GM18951 (cell line): ENCODE data around the gene ARHGAP26.
"Not testable (repeated sequence)": the region's sequence is repeated elsewhere in the genome, so short reads cannot be mapped to it uniquely, and the experiment has no call there.

Experiments
- POLR2A ChIP-seq: IDR thresholded peaks from 4 replicates; pipeline ENCODE4 v1.6.1; 2011; ENCODE audit warnings: mild to moderate bottlenecking; ENCODE audit not compliant: insufficient read length, insufficient read depth; ENCODE audit errors: extremely low read depth
- in situ Hi-C: fragments of 300-500 bp; cut with MboI; formaldehyde crosslinking; loops from one replicate; pipeline ENCODE4 v1.12.0; 2022; ENCODE audit warnings: low sequenced_read_pairs, mixed read lengths, inconsistent platforms; ENCODE audit not compliant: unreplicated experiment

Gene ARHGAP26

GRCh38 chr5:142915813-142916424 lies 145.7 kb downstream of the ARHGAP26 start:
- in situ Hi-C loops, result loop anchor here (10.0 to 25.0 kb wide), 3 partner anchors 919 to 1271 kb away; no protein-coding TSS in a partner anchor
- no peak for TF ChIP-seq POLR2A

- in situ Hi-C loops, result loop anchor here (10.0 to 25.0 kb wide), 3 partner anchors 916 to 1268 kb away; no protein-coding TSS in a partner anchor
- no peak for TF ChIP-seq POLR2A
These were observed 148.9 kb downstream of the ARHGAP26 start for GRCh38 chr5:142918959-142919635.

- no peak for TF ChIP-seq POLR2A
- in situ Hi-C loops, result loop anchor here (25.0 kb wide), 2 partner anchors 1041 to 1266 kb away; no protein-coding TSS in a partner anchor
These were observed 150.9 kb downstream of the ARHGAP26 start for GRCh38 chr5:142920849-142921612.

- in situ Hi-C loops, result loop anchor here (25.0 kb wide), 2 partner anchors 1040 to 1265 kb away; no protein-coding TSS in a partner anchor
- TF ChIP-seq POLR2A, result no peak
These were observed 152.2 kb downstream of the ARHGAP26 start for GRCh38 chr5:142922223-142922952.

- in situ Hi-C loops, result loop anchor here (25.0 kb wide), 2 partner anchors 1038 to 1263 kb away; no protein-coding TSS in a partner anchor
- TF ChIP-seq POLR2A, result no peak
These were observed 154.1 kb downstream of the ARHGAP26 start for GRCh38 chr5:142924135-142924883.

GRCh38 chr5:142925795-142926194 lies 155.6 kb downstream of the ARHGAP26 start:
- in situ Hi-C loops, result no loop called here
- no peak for TF ChIP-seq POLR2A

GRCh38 chr5:142926549-142926948 lies 156.4 kb downstream of the ARHGAP26 start:
- in situ Hi-C loops, result no loop called here
- no peak for TF ChIP-seq POLR2A

- in situ Hi-C loops, result not testable (repeated sequence)
These were observed 158.8 kb downstream of the ARHGAP26 start for GRCh38 chr5:142928999-142929398.

- in situ Hi-C loops, result no loop called here
These were observed 159.4 kb downstream of the ARHGAP26 start for GRCh38 chr5:142929587-142929986.

GRCh38 chr5:142930395-142931110 lies 160.4 kb downstream of the ARHGAP26 start:
- in situ Hi-C loops, result no loop called here
- TF ChIP-seq POLR2A, result no peak

More at GRCh38 chr5:142929587-142929986, 159.4 kb downstream of the ARHGAP26 start:
- no peak for TF ChIP-seq POLR2A

GRCh38 chr5:142931896-142932686 lies 161.9 kb downstream of the ARHGAP26 start:
- in situ Hi-C loops, result no loop called here
- no peak for TF ChIP-seq POLR2A
